ENCODE results near the gene GPC6.

Gene GPC6

GRCh38 chr13:94057618-94058186, 831.1 kb downstream of the GPC6 start:
- H3K4me3 ChIP-seq (ENCODE audit: low read depth, low read length) = no peak overlapping the region
- POLR2A ChIA-PET = no interaction called here
- CTCF ChIA-PET = no interaction called here
- H3K36me3 ChIP-seq (ENCODE audit: control insufficient read depth in 2 of 2, insufficient read depth in 1 of 2, low read length in 2 of 2) = no peaks in the 10 kb centered on the region
- no peaks in the 10 kb centered on the region for H3K4me1 ChIP-seq (ENCODE audit: control insufficient read depth, insufficient read depth, low read length)
- TF ChIP-seq ZNF148 (tag by site-specific recombination; IDR thresholded peaks at IDR 0.05; ENCODE audit: borderline replicate concordance) (no peak), KLF10 (tag by site-specific recombination; IDR thresholded peaks at IDR 0.05) (no peak), ZNF518A (tag by site-specific recombination; conservative IDR thresholded peaks at IDR 0.05; ENCODE audit: low read depth) (no peak), ZSCAN30 (tag by site-specific recombination; IDR thresholded peaks at IDR 0.05) (no peak), ZNF555 (tag by site-specific recombination; conservative IDR thresholded peaks at IDR 0.05) (no peak), ZNF510 (tag by site-specific recombination; IDR thresholded peaks at IDR 0.05; ENCODE audit: insufficient replicate concordance) (no peak), KLF1 (tag by site-specific recombination; IDR thresholded peaks at IDR 0.05) (no peak), MEIS1 (CRISPR knock-in tag; IDR thresholded peaks at IDR 0.05; ENCODE audit: borderline replicate concordance) (no peak), REPIN1 (tag by site-specific recombination; IDR thresholded peaks at IDR 0.05; ENCODE audit: low read depth) (no peak), KLF9 (tag by site-specific recombination; IDR thresholded peaks at IDR 0.05; ENCODE audit: low read depth) (no peak), KLF7 (tag by site-specific recombination; IDR thresholded peaks at IDR 0.05; ENCODE audit: borderline replicate concordance) (no peak), OSR2 (tag by site-specific recombination; IDR thresholded peaks at IDR 0.05) (no peak)
- TF ChIP-seq, protein P1, sequence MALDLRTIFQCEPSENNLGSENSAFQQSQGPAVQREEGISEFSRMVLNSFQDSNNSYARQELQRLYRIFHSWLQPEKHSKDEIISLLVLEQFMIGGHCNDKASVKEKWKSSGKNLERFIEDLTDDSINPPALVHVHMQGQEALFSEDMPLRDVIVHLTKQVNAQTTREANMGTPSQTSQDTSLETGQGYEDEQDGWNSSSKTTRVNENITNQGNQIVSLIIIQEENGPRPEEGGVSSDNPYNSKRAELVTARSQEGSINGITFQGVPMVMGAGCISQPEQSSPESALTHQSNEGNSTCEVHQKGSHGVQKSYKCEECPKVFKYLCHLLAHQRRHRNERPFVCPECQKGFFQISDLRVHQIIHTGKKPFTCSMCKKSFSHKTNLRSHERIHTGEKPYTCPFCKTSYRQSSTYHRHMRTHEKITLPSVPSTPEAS (tag by site-specific recombination; IDR thresholded peaks at IDR 0.05) = no peak
- TF ChIP-seq, protein P2, sequence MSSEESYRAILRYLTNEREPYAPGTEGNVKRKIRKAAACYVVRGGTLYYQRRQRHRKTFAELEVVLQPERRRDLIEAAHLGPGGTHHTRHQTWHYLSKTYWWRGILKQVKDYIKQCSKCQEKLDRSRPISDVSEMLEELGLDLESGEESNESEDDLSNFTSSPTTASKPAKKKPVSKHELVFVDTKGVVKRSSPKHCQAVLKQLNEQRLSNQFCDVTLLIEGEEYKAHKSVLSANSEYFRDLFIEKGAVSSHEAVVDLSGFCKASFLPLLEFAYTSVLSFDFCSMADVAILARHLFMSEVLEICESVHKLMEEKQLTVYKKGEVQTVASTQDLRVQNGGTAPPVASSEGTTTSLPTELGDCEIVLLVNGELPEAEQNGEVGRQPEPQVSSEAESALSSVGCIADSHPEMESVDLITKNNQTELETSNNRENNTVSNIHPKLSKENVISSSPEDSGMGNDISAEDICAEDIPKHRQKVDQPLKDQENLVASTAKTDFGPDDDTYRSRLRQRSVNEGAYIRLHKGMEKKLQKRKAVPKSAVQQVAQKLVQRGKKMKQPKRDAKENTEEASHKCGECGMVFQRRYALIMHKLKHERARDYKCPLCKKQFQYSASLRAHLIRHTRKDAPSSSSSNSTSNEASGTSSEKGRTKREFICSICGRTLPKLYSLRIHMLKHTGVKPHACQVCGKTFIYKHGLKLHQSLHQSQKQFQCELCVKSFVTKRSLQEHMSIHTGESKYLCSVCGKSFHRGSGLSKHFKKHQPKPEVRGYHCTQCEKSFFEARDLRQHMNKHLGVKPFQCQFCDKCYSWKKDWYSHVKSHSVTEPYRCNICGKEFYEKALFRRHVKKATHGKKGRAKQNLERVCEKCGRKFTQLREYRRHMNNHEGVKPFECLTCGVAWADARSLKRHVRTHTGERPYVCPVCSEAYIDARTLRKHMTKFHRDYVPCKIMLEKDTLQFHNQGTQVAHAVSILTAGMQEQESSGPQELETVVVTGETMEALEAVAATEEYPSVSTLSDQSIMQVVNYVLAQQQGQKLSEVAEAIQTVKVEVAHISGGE (tag by site-specific recombination; conservative IDR thresholded peaks at IDR 0.05; ENCODE audit: low read depth) = no peak
- TF ChIP-seq, protein P3, sequence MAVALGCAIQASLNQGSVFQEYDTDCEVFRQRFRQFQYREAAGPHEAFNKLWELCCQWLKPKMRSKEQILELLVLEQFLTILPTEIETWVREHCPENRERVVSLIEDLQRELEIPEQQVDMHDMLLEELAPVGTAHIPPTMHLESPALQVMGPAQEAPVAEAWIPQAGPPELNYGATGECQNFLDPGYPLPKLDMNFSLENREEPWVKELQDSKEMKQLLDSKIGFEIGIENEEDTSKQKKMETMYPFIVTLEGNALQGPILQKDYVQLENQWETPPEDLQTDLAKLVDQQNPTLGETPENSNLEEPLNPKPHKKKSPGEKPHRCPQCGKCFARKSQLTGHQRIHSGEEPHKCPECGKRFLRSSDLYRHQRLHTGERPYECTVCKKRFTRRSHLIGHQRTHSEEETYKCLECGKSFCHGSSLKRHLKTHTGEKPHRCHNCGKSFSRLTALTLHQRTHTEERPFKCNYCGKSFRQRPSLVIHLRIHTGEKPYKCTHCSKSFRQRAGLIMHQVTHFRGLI (tag by site-specific recombination; IDR thresholded peaks at IDR 0.05) = no peak
- no peak overlapping the region for H3K27ac ChIP-seq (ENCODE audit: extremely low read depth, low read depth, low read length)
- no peaks in the 10 kb centered on the region for H3K9me3 ChIP-seq (ENCODE audit: control insufficient read depth, insufficient read depth, low read depth, low read length)
